ENCODE data around the gene CUL4A.
A peak's percentile ranks its signal among the peaks of the same experiment; 100 is the strongest.

CUL4A gene

DNA sequence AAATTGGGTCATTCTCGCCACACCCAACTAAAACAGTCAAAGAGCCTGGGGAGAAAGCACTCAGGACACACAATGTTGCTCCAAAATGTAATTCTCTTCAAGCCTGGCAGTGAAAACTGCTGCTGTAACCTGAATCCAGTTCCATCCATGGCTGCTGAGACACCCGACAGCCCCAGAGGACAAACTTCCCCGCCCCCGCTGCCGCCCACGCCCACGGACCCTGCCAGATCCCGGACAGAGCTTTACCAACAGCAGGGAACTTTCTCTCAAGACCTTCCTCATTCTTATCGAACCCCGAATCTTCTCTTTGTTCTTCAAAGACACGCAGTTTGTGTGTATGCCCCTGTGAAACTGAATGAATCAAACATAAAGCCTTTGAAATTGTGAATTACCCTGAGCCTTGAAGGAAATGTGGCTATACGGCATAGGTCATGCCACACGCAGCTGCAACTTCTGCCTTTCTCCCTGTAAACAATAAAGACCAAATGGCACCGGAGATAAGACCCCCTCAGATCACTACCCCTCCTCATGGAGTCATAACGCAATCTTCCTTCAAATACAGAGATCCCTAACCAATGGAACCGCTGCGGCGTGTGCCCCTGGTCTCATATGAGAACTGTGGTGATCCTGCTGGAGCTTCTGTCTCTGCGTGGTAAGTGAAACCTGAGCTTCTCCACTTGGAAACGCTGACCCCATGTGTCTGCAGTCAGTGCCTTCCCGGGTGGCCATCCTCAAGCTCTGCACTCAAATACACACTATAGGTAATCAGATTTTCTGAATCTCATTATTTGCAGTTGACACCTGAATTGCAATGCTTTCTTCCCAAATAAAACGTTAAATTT is 82.8 kb downstream of the CUL4A start:
- TF ChIP-seq CTCF (IDR thresholded peaks at IDR 0.05; ENCODE audit: borderline replicate concordance, insufficient read depth, low read depth, low read length): no peak

GRCh38 chr13:113293686-113294085 is 84.3 kb downstream of the CUL4A start:
- no peak for TF ChIP-seq CTCF (IDR thresholded peaks at IDR 0.05; ENCODE audit: borderline replicate concordance, insufficient read depth, low read depth, low read length)
- H3K4me3 ChIP-seq (ENCODE audit: low read depth, low read length): no peak overlapping the region

More for the DNA sequence above, 82.8 kb downstream of the CUL4A start:
- H3K4me3 ChIP-seq (ENCODE audit: low read depth, low read length): no peak overlapping the region

- H3K4me3 ChIP-seq (ENCODE audit: low read depth, low read length): no peak overlapping the region
- no peak for TF ChIP-seq CTCF (IDR thresholded peaks at IDR 0.05; ENCODE audit: borderline replicate concordance, insufficient read depth, low read depth, low read length)
These were observed 86.4 kb downstream of the CUL4A start for GRCh38 chr13:113295776-113296175.

DNA sequence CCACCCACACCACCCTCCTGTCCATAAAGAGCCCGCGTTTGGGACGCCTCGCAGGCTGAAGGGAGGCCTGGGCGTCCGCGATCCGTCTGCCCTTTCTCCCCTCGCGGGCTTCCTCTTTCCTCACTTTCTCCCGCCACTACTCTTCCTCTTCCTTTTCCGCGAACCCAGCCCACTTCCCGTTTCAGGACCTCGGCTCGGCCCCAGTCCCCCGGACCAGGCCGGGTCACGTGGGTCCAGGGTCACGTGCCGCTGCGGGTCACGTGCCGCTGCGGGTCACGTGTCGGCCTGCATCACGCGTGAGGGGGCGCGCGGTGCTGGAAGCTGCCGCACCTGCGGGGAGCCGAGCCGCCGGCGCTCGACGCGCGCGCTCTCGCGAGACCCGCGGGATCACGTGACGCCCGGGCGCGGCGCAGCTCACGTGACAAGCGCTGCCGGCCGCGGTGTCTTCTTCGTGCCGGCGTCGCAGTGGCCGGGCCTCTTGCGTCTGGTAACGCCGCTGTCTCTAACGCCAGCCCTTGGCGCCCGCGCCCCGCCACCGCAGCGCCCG is 87.5 kb downstream of the CUL4A start, which contains the start of gene LAMP1:
LAMP1 (plus strand) TSS at position 417 of the 547 bp plus-strand sequence. CDS start 196 bp downstream, outside the sequence.
- no peak for TF ChIP-seq CTCF (IDR thresholded peaks at IDR 0.05; ENCODE audit: borderline replicate concordance, insufficient read depth, low read depth, low read length)

GRCh38 chr13:113297370-113298042 is 88.1 kb downstream of the CUL4A start:
- TF ChIP-seq CTCF (IDR thresholded peaks at IDR 0.05; ENCODE audit: borderline replicate concordance, insufficient read depth, low read depth, low read length): no peak
- peak overlapping the region; percentile 73 for H3K4me3 ChIP-seq (ENCODE audit: low read depth, low read length)

More for the DNA sequence above, 87.5 kb downstream of the CUL4A start, which contains the start of gene LAMP1:
- peak within 1 kb of the TSS; percentile 73 for H3K4me3 ChIP-seq (ENCODE audit: low read depth, low read length)

DNA sequence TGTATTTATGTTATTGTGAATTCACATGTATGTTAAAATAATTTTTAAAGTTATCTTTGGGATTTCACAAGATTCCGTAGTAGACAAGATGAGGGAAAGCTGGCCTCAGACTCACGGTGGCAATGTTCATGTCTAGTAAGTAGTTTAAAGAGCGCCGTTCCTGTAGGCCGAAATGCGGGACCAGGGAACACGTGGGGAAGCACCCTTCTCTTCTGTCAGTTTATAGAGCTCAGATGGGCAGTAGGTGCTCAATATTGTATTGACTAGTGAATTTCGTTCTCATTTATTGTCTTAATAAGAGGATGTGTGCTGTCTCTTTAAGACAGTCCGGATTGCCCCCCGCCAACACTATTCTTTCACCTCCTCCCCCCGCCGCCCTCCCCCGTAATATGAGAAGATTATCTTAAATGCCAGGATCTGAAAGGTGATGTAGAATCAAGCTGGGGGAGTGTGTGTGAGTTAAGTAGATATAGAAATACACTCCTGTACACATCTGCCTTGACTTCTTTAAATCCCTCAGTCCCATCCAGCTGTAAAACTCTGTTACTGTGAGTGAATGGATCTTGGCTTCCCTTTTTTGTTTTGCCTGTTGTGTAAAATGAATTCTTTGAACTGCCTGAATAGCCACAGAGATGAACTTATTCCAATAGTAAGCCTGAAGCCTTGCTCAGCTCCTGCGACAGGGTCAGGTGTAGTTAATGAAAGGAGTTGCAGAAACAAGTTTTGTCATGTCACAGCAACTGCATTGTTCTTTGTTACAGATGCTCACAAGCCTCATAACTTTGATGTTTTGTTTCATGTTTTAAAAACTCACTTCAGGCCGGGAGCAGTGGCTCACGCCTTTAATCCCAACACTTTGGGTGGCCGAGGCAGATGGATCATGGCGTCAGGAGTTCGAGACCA is 88.9 kb downstream of the CUL4A start:
- TF ChIP-seq CTCF (IDR thresholded peaks at IDR 0.05; ENCODE audit: borderline replicate concordance, insufficient read depth, low read depth, low read length): no peak
- peak overlapping the region; percentile 73 for H3K4me3 ChIP-seq (ENCODE audit: low read depth, low read length)

Measured in GM12875 (cell line).